ENCODE data around the gene FPR2. TPM values are rescaled to one million over a fixed set of nuclear protein-coding genes. Genes with fewer than 3 reads are reported as not detected.

Gene FPR2
- total and polyA plus RNA-seq, 2 donors (not counting 3 experiments of a cell fraction or from before 2014, with no cell fraction given), result not detected

- H3K36me3 ChIP-seq (ENCODE audit: control insufficient read depth in 2 of 2, extremely low read depth in 1 of 2, insufficient read depth in 2 of 2, low read length in 2 of 2), result no peaks in the 10 kb centered on the region
- no peak for DNase-seq (ENCODE audit: low read depth, low spot score)
- H3K27me3 ChIP-seq (ENCODE audit: control insufficient read depth in 2 of 2, insufficient read depth in 2 of 2, low read length in 2 of 2), result no peaks in the 10 kb centered on the region
- no peak overlapping the region for H3K4me2 ChIP-seq (ENCODE audit: insufficient read depth, low read length)
- no TSS peak for BruUV-seq (replicated peaks)
- TF ChIP-seq MYC (IDR thresholded peaks at IDR 0.05; ENCODE audit: low read depth, low read length) (no peak), GATA2 (IDR thresholded peaks at IDR 0.05; ENCODE audit: insufficient read depth, insufficient read length, low read depth, low read length) (no peak), EZH2 (IDR thresholded peaks at IDR 0.05; ENCODE audit: borderline replicate concordance, low read depth, low read length, severe bottlenecking) (no peak), POLR2AphosphoS5 (IDR thresholded peaks at IDR 0.05; ENCODE audit: insufficient read depth, low read depth, low read length) (no peak), JUN (IDR thresholded peaks at IDR 0.05; ENCODE audit: borderline replicate concordance, insufficient read depth, insufficient read length, low read depth) (no peak), FOS (IDR thresholded peaks at IDR 0.05; ENCODE audit: borderline replicate concordance, insufficient read depth, low read length) (no peak), CTCF (IDR thresholded peaks at IDR 0.05; ENCODE audit: extremely low read depth in 1 of 2, insufficient read depth in 1 of 2, low read depth in 1 of 2, low read length in 2 of 2) (no peak), MAX (IDR thresholded peaks at IDR 0.05; ENCODE audit: insufficient read depth, insufficient read length) (no peak), POLR2A (IDR thresholded peaks at IDR 0.05; ENCODE audit: low read depth, low read length) (no peak)
- no peaks in the 10 kb centered on the region for H4K20me1 ChIP-seq (replicated peaks; ENCODE audit: control insufficient read depth, extremely low read depth, insufficient read depth, low read length)
- ChIA-PET POLR2A (no interaction called here), CTCF (no interaction called here)
- H2AFZ ChIP-seq (ENCODE audit: low read depth, low read length), result no peak overlapping the region
- no peaks in the 10 kb centered on the region for H3K4me1 ChIP-seq (ENCODE audit: control insufficient read depth, extremely low read depth, insufficient read depth, low read length)
- no peaks in the 10 kb centered on the region for H3K9me1 ChIP-seq (replicated peaks; ENCODE audit: control insufficient read depth, extremely low read depth, insufficient read depth, low read length)
- H3K9me3 ChIP-seq (replicated peaks; ENCODE audit: control insufficient read depth, insufficient read depth, low read length), result no peaks in the 10 kb centered on the region
- no peak overlapping the region for H3K9ac ChIP-seq (replicated peaks; ENCODE audit: extremely low read depth, insufficient read depth, low read length)
- dilution Hi-C loops (cut with MboI; ENCODE audit: extremely low pct_ligation_motif_present, low sequenced_read_pairs), result no loop called here
- no peak for FAIRE-seq
- H3K4me3 ChIP-seq (replicated peaks in 1 of 3; ENCODE audit: insufficient read depth in 1 of 3, low read depth in 1 of 3, low read length in 3 of 3), result no peak overlapping the region
- no peaks in the 10 kb centered on the region for H3K79me2 ChIP-seq (ENCODE audit: control insufficient read depth, insufficient read depth, low read length)
- intact Hi-C loops (cut with micrococcal nuclease), result no loop called here
- H3K27ac ChIP-seq (ENCODE audit: insufficient read depth, low read depth, low read length), result no peak overlapping the region
Measured at GRCh38 chr19:51815043-51815442, 54.1 kb downstream of the FPR2 start.

All from endothelial cell of umbilical vein (primary cell).